GM12891 (cell line): ENCODE measurements around the gene RYR2.

ENCODE experiments used
- POLR2A ChIP-seq: IDR thresholded peaks from 2 replicates; pipeline ENCODE4 v1.6.1; 2011; ENCODE audit warnings: low read depth, low read length, control low read depth
- POLR2AphosphoS5 ChIP-seq: IDR thresholded peaks from 2 replicates; pipeline ENCODE4 v1.6.1; 2011; ENCODE audit warnings: low read depth, low read length, control low read depth
- POU2F2 ChIP-seq: IDR thresholded peaks from 2 replicates; pipeline ENCODE4 v1.6.1; 2011; ENCODE audit warnings: low read depth, mild to moderate bottlenecking, control low read depth, low read length, moderate library complexity

- TF ChIP-seq POLR2A (no peak), POLR2AphosphoS5 (no peak), POU2F2 (no peak)
These were observed 44.6 kb upstream of the RYR2 start for GRCh38 chr1:236997361-236997760.
